IMR-90 (cell line): ENCODE measurements around the gene CBX5. TPM values are rescaled to one million over a fixed set of nuclear protein-coding genes. Genes with fewer than 3 reads are reported as not detected.
A peak's percentile ranks its signal among the peaks of the same experiment; 100 is the strongest.

ENCODE experiments used
- ATAC-seq: fragments of 200-7000 bp; cut with Tn5 transposase; 2 replicates; pipeline ENCODE4 v1.9.1; 2020; ENCODE audit warnings: low read depth, mild to moderate bottlenecking, moderate library complexity
- BruUV-seq: library from RNA; stranded (reverse); fragments of 400-500 nt; replicated peaks from 2 replicates; lab custom pipeline; 2021; lab: Mats Ljungman, UMichigan
- CTCF ChIA-PET: fragments of 300-600 bp; formaldehyde crosslinking; extraction: SDS; loops from one replicate; lab custom pipeline; 2021; ENCODE audit warnings: antibody characterized with exemption; lab: Yijun Ruan, JAX
- POLR2A ChIA-PET: fragments of 300-600 bp; sonication (Branson Sonifier 250); formaldehyde crosslinking; loops from one replicate; lab custom pipeline; 2022; ENCODE audit warnings: antibody characterized with exemption; ENCODE audit not compliant: unreplicated experiment; lab: Charles Lee
- DNase-seq: peaks from one replicate; pipeline ENCODE4 v3.0.0; 2013
- H2AFZ ChIP-seq: replicated peaks from 2 replicates; pipeline ENCODE3; 2013; ENCODE audit warnings: low read length, mild to moderate bottlenecking; ENCODE audit not compliant: poor library complexity
- H2AK5ac ChIP-seq: 2 replicates; pipeline ENCODE4 v1.6.1; 2013; ENCODE audit warnings: low read depth, low read length, inconsistent platforms
- H2AK9ac ChIP-seq: replicated peaks from 2 replicates; pipeline ENCODE3; 2013; ENCODE audit warnings: mild to moderate bottlenecking, low read depth, low read length, moderate library complexity; ENCODE audit not compliant: poor library complexity
- H2BK120ac ChIP-seq: 2 replicates; pipeline ENCODE4 v1.6.1; 2013; ENCODE audit warnings: low read depth, low read length, inconsistent platforms
- H2BK15ac ChIP-seq: 3 replicates; pipeline ENCODE4 v1.6.1; 2013; ENCODE audit warnings: low read depth, low read length, inconsistent platforms
- H2BK20ac ChIP-seq: 2 replicates; pipeline ENCODE4 v1.6.1; 2013; ENCODE audit warnings: low read depth, mild to moderate bottlenecking, inconsistent platforms, low read length, moderate library complexity
- H2BK5ac ChIP-seq: 2 replicates; pipeline ENCODE4 v1.6.1; 2013; ENCODE audit warnings: mild to moderate bottlenecking, low read depth, low read length, inconsistent platforms; ENCODE audit not compliant: poor library complexity, severe bottlenecking
- H3K14ac ChIP-seq: replicated peaks from 2 replicates; pipeline ENCODE4 v1.6.1; 2013; ENCODE audit warnings: low read depth, low read length, inconsistent platforms
- H3K18ac ChIP-seq: 2 replicates; pipeline ENCODE4 v1.6.1; 2013; ENCODE audit warnings: low read depth, low read length, control low read depth
- H3K23ac ChIP-seq: 2 replicates; pipeline ENCODE4 v1.6.1; 2013; ENCODE audit warnings: low read depth, low read length, inconsistent platforms
- H3K27ac ChIP-seq: 2 replicates; pipeline ENCODE4 v1.5.1; 2013; ENCODE audit warnings: mild to moderate bottlenecking, control low read depth, low read length; ENCODE audit not compliant: insufficient read depth
- H3K27me3 ChIP-seq: 2 replicates; pipeline ENCODE4 v1.6.1; 2013; ENCODE audit warnings: low read length; ENCODE audit not compliant: control insufficient read depth, insufficient read depth
- H3K36me3 ChIP-seq: 2 replicates; pipeline ENCODE4 v1.6.1; 2013; ENCODE audit warnings: low read length, mixed read lengths; ENCODE audit not compliant: control insufficient read depth, insufficient read depth
- H3K4ac ChIP-seq: 2 replicates; pipeline ENCODE4 v1.6.1; 2013; ENCODE audit warnings: low read depth, low read length, inconsistent platforms
- H3K4me1 ChIP-seq: 2 replicates; pipeline ENCODE4 v1.6.1; 2013; ENCODE audit warnings: low read length, mixed read lengths; ENCODE audit not compliant: control insufficient read depth, insufficient read depth
- H3K4me2 ChIP-seq: 2 replicates; pipeline ENCODE4 v1.6.1; 2013; ENCODE audit warnings: low read depth, mild to moderate bottlenecking, control low read depth, low read length, moderate library complexity
- H3K4me3 ChIP-seq: 2 replicates; pipeline ENCODE4 v1.5.1; 2013; ENCODE audit warnings: low read depth, mild to moderate bottlenecking, control low read depth, low read length, moderate library complexity; ENCODE audit not compliant: insufficient read depth
- H3K56ac ChIP-seq: 2 replicates; pipeline ENCODE4 v1.6.1; 2013; ENCODE audit warnings: low read length, inconsistent platforms; ENCODE audit not compliant: insufficient read depth; ENCODE audit errors: extremely low read depth
- H3K79me1 ChIP-seq, 2 experiments: 2 replicates each; pipeline ENCODE4 v1.6.1; 2013; ENCODE audit warnings: low read length in 2 of 2, inconsistent platforms in 1 of 2, low read depth in 1 of 2
- H3K9ac ChIP-seq: 2 replicates; pipeline ENCODE4 v1.6.1; 2013; ENCODE audit warnings: low read depth, low read length, control low read depth
- H3K9me1 ChIP-seq: 2 replicates; pipeline ENCODE4 v1.6.1; 2013; ENCODE audit warnings: low read length, inconsistent platforms; ENCODE audit not compliant: insufficient read depth
- H3K9me3 ChIP-seq: 2 replicates; pipeline ENCODE4 v1.6.1; 2013; ENCODE audit warnings: low read length; ENCODE audit not compliant: control insufficient read depth, insufficient read depth
- H4K20me1 ChIP-seq: 2 replicates; pipeline ENCODE4 v1.6.1; 2013; ENCODE audit warnings: low read length, inconsistent platforms; ENCODE audit not compliant: insufficient read depth
- H4K5ac ChIP-seq: 2 replicates; pipeline ENCODE4 v1.6.1; 2013; ENCODE audit warnings: mild to moderate bottlenecking, low read depth, low read length, control low read depth
- H4K8ac ChIP-seq, 2 experiments: 2 replicates each; pipeline ENCODE4 v1.6.1; 2013; ENCODE audit warnings: low read depth in 2 of 2, low read length in 2 of 2, control low read depth in 1 of 2, inconsistent platforms in 1 of 2
- H4K91ac ChIP-seq: 2 replicates; pipeline ENCODE4 v1.6.1; 2013; ENCODE audit warnings: low read depth, low read length, inconsistent platforms; ENCODE audit not compliant: insufficient read depth
- BHLHE40 ChIP-seq: fragments of 150-350 bp; IDR thresholded peaks from 2 replicates; pipeline ENCODE4 v1.6.1; 2016; ENCODE audit warnings: mild to moderate bottlenecking, low read depth, low read length
- CEBPB ChIP-seq: IDR thresholded peaks from 2 replicates; pipeline ENCODE4 v1.6.1; 2012; ENCODE audit warnings: low read depth, low read length, improper control_type of control experiment
- CHD1 ChIP-seq: IDR thresholded peaks from 2 replicates; pipeline ENCODE4 v1.6.1; 2012; ENCODE audit warnings: low read depth, low read length, improper control_type of control experiment
- CTCF ChIP-seq: conservative IDR thresholded peaks from 2 replicates; pipeline ENCODE4 v1.5.1; 2012; ENCODE audit warnings: mild to moderate bottlenecking, low read depth, low read length, improper control_type of control experiment
- ELK1 ChIP-seq: fragments of 150-350 bp; IDR thresholded peaks from 2 replicates; pipeline ENCODE4 v1.6.1; 2016; ENCODE audit warnings: low read depth, mild to moderate bottlenecking, low read length, moderate library complexity, borderline replicate concordance
- FOS ChIP-seq: fragments of 150-350 bp; IDR thresholded peaks from 2 replicates; pipeline ENCODE4 v1.6.1; 2016; ENCODE audit warnings: low read depth, low read length
- MAFK ChIP-seq: IDR thresholded peaks from 2 replicates; pipeline ENCODE4 v1.6.1; 2012; ENCODE audit warnings: low read depth, low read length, improper control_type of control experiment
- MAZ ChIP-seq: IDR thresholded peaks from 2 replicates; pipeline ENCODE4 v1.6.1; 2012; ENCODE audit warnings: low read depth, mild to moderate bottlenecking, low read length, improper control_type of control experiment, moderate library complexity, borderline replicate concordance
- MXI1 ChIP-seq: IDR thresholded peaks from 2 replicates; pipeline ENCODE4 v1.6.1; 2012; ENCODE audit warnings: low read depth, mild to moderate bottlenecking, low read length, moderate library complexity, borderline replicate concordance
- POLR2A ChIP-seq: IDR thresholded peaks from 2 replicates; pipeline ENCODE4 v1.6.1; 2012; ENCODE audit warnings: mild to moderate bottlenecking, low read depth, low read length
- RAD21 ChIP-seq: IDR thresholded peaks from 2 replicates; pipeline ENCODE4 v1.6.1; 2012; ENCODE audit warnings: low read length, improper control_type of control experiment
- RFX5 ChIP-seq: IDR thresholded peaks from 2 replicates; pipeline ENCODE4 v1.8.0; 2012; ENCODE audit warnings: low read depth, mild to moderate bottlenecking, low read length, moderate library complexity
- SMC3 ChIP-seq: fragments of 150-350 bp; IDR thresholded peaks from 2 replicates; pipeline ENCODE4 v1.6.1; 2016; ENCODE audit warnings: low read depth, mild to moderate bottlenecking, antibody characterized with exemption, low read length, moderate library complexity
- WGBS, 2 experiments: methylation state at CpG; one replicate each; pipeline versions ENCODE4 v1.1.5 to v1.1.7; 2013; ENCODE audit warnings: missing lambda C conversion rate in 2 of 2; ENCODE audit not compliant: insufficient read length in 1 of 2; ENCODE audit errors: extremely low coverage in 2 of 2; 5-methylcytosine and 5-hydroxymethylcytosine counted together
- dilution Hi-C: fragments of 300-500 bp; cut with HindIII; formaldehyde crosslinking; loops from one replicate; pipeline ENCODE4 v1.14.3; 2018; ENCODE audit warnings: low sequenced_read_pairs; ENCODE audit not compliant: unreplicated experiment
- in situ Hi-C: fragments of 300-500 bp; cut with MboI; formaldehyde crosslinking; loops from 3 replicates; pipeline ENCODE4 v1.14.3; 2019; ENCODE audit warnings: low sequenced_read_pairs, inconsistent platforms, mixed read lengths
- intact Hi-C: fragments of 100-400 bp; cut with micrococcal nuclease; formaldehyde crosslinking; loops from 2 replicates; pipeline ENCODE4 v1.10.0; 2022
- polyA plus RNA-seq, 3 experiments: library from polyadenylated mRNA; depleted of rRNA; stranded (reverse); fragments of >200 nt; gene quantifications; 2 replicates each; pipeline ENCODE4 v1.2.3, GENCODE V29; 2012; ENCODE audit warnings: low replicate concordance in 1 of 3
- total RNA-seq: library from RNA; depleted of rRNA; stranded (reverse); fragments of >200 nt; gene quantifications from 2 replicates; pipeline ENCODE4 v1.2.3, GENCODE V29; 2012

CBX5 gene
- total and polyA plus RNA-seq, 2 of the 4 experiments (the other 2 are of a cell fraction), result 18.0 to 40.9 TPM

- peak overlapping the region; percentile 57; the same call in 1 of the 2 replicates for H3K14ac ChIP-seq
- dilution Hi-C loops (no loop called here), intact Hi-C loops (loop anchor here (10.0 kb wide), 1 partner anchor 218 kb away; no protein-coding TSS in a partner anchor), in situ Hi-C loops (no loop called here)
- peak overlapping the region; percentile 91 for H3K4me2 ChIP-seq
- peak overlapping the region; percentile 83 for H2AK5ac ChIP-seq
- H3K56ac ChIP-seq, result no peak overlapping the region
- H3K9me1 ChIP-seq, result peaks cover 14% of the 10 kb centered on the region
- no peak overlapping the region for H2BK5ac ChIP-seq
- H3K79me1 ChIP-seq, result peaks cover 0 to 10% of the 10 kb centered on the region in 2 experiments; a peak in 2 of 4 replicates
- peak overlapping the region; percentile 41; the same call in 1 of the 2 replicates for H4K5ac ChIP-seq
- H3K9me3 ChIP-seq, result no peaks in the 10 kb centered on the region
- peak; percentile 75 for DNase-seq
- peak overlapping the region; percentile 87 for H2AK9ac ChIP-seq
- H2AFZ ChIP-seq, result peak overlapping the region; percentile 97
- no peaks in the 10 kb centered on the region for H3K36me3 ChIP-seq
- WGBS, 2 experiments, result no CpG with 5 or more reads among the region's 34 CpGs
- H2BK20ac ChIP-seq, result peak overlapping the region; percentile 27; the same call in 1 of the 2 replicates
- ChIA-PET CTCF (interaction anchor here (0.5 to 2.7 kb wide), 5 partner anchors 10 to 142 kb away, joined by 3 to 12 read pairs (median 4); partner anchors contain the start of gene CBX5), POLR2A (no interaction called here)
- no peak overlapping the region for H3K18ac ChIP-seq
- peak overlapping the region; percentile 30 for H3K4me3 ChIP-seq
- peak overlapping the region; percentile 66 for H3K4ac ChIP-seq
- H4K8ac ChIP-seq, result peak overlapping the region; percentile 60 to 86; a peak in 2 of 4 replicates
- peak overlapping the region; percentile 4; the same call in 1 of the 3 replicates for H2BK15ac ChIP-seq
- peak overlapping the region; percentile 72 for H4K91ac ChIP-seq
- no TSS peak for BruUV-seq
- H3K4me1 ChIP-seq, result peaks cover 15% of the 10 kb centered on the region
- H3K9ac ChIP-seq, result peak overlapping the region; percentile 50; the same call in 1 of the 2 replicates
- peak overlapping the region; percentile 82; the same call in 1 of the 2 replicates for H3K23ac ChIP-seq
- no peaks in the 10 kb centered on the region for H4K20me1 ChIP-seq
- peak; percentile 58 for ATAC-seq
- peaks cover 15% of the 10 kb centered on the region for H3K27me3 ChIP-seq
- H3K27ac ChIP-seq, result no peak overlapping the region; the same call in 1 of the 2 replicates
- peak overlapping the region; percentile 88 for H2BK120ac ChIP-seq
- TF ChIP-seq POLR2A (no peak), ELK1 (no peak), FOS (no peak), CEBPB (no peak), MXI1 (no peak), SMC3 (peak; percentile 48), RAD21 (peak; percentile 53), RFX5 (no peak), MAZ (peak; percentile 49; the same call in 1 of the 2 replicates), CHD1 (no peak), BHLHE40 (no peak), MAFK (no peak), CTCF (peak; percentile 84)
Measured at GRCh38 chr12:54216797-54217661, 62.9 kb downstream of the CBX5 start.
